Rectal smooth muscle tissue (tissue), 1 donor: ENCODE measurements around the gene BTAF1.

ENCODE experiments used
- H3K27ac ChIP-seq: one replicate; pipeline ENCODE4 v1.7.0; 2013; ENCODE audit warnings: low read depth, low read length, inconsistent platforms
- H3K27me3 ChIP-seq: one replicate; pipeline ENCODE4 v1.7.0; 2013; ENCODE audit warnings: low read length; ENCODE audit not compliant: control insufficient read depth, insufficient read depth
- H3K36me3 ChIP-seq: one replicate; pipeline ENCODE4 v1.7.0; 2013; ENCODE audit warnings: low read length; ENCODE audit not compliant: control insufficient read depth, insufficient read depth
- H3K4me1 ChIP-seq: one replicate; pipeline ENCODE4 v1.7.0; 2013; ENCODE audit warnings: low read length; ENCODE audit not compliant: control insufficient read depth, insufficient read depth
- H3K4me3 ChIP-seq: one replicate; pipeline ENCODE4 v1.7.0; 2013; ENCODE audit warnings: low read length
- H3K9ac ChIP-seq: one replicate; pipeline ENCODE4 v1.7.0; 2013; ENCODE audit warnings: low read length

The BTAF1 gene

GRCh38 chr10:91924212-91925021 is 847 bp downstream of the BTAF1 start:
- H3K27ac ChIP-seq, result peak overlapping the region; percentile 98
- peak overlapping the region; percentile 98 for H3K9ac ChIP-seq
- peak overlapping the region; percentile 82 for H3K4me3 ChIP-seq
- H3K27me3 ChIP-seq, result no peaks in the 10 kb centered on the region
- no peaks in the 10 kb centered on the region for H3K36me3 ChIP-seq
- peaks cover 3% of the 10 kb centered on the region for H3K4me1 ChIP-seq

GRCh38 chr10:91925022-91925320 is 1.4 kb downstream of the BTAF1 start:
- Histone ChIP-seq H3K9ac (no peak overlapping the region), H3K27ac (no peak overlapping the region), H3K4me3 (no peak overlapping the region), H3K4me1 (peaks cover 3% of the 10 kb centered on the region), H3K27me3 (no peaks in the 10 kb centered on the region), H3K36me3 (no peaks in the 10 kb centered on the region)

GRCh38 chr10:91930939-91931338 is 7.4 kb downstream of the BTAF1 start:
- Histone ChIP-seq H3K4me1 (peaks cover 2% of the 10 kb centered on the region), H3K27ac (no peak overlapping the region), H3K4me3 (no peak overlapping the region), H3K27me3 (no peaks in the 10 kb centered on the region), H3K36me3 (peaks cover 2% of the 10 kb centered on the region), H3K9ac (no peak overlapping the region)

GRCh38 chr10:91931526-91932190 is 8.1 kb downstream of the BTAF1 start:
- H3K36me3 ChIP-seq, result peaks cover 5% of the 10 kb centered on the region
- H3K9ac ChIP-seq, result no peak overlapping the region
- H3K27me3 ChIP-seq, result no peaks in the 10 kb centered on the region
- H3K4me3 ChIP-seq, result no peak overlapping the region
- no peak overlapping the region for H3K27ac ChIP-seq
- peaks cover 2% of the 10 kb centered on the region for H3K4me1 ChIP-seq

- peaks cover 2% of the 10 kb centered on the region for H3K4me1 ChIP-seq
- peaks cover 6% of the 10 kb centered on the region for H3K36me3 ChIP-seq
- H3K4me3 ChIP-seq, result no peak overlapping the region
- H3K27me3 ChIP-seq, result no peaks in the 10 kb centered on the region
- no peak overlapping the region for H3K9ac ChIP-seq
- no peak overlapping the region for H3K27ac ChIP-seq
Measured at GRCh38 chr10:91932737-91933136, 9.2 kb downstream of the BTAF1 start.

GRCh38 chr10:91935886-91936285 is 12.3 kb downstream of the BTAF1 start:
- no peak overlapping the region for H3K4me3 ChIP-seq
- no peaks in the 10 kb centered on the region for H3K27me3 ChIP-seq
- no peak overlapping the region for H3K27ac ChIP-seq
- no peak overlapping the region for H3K9ac ChIP-seq
- no peaks in the 10 kb centered on the region for H3K4me1 ChIP-seq
- H3K36me3 ChIP-seq, result peaks cover 6% of the 10 kb centered on the region

GRCh38 chr10:91939653-91940052 is 16.1 kb downstream of the BTAF1 start:
- H3K27ac ChIP-seq, result no peak overlapping the region
- H3K4me3 ChIP-seq, result no peak overlapping the region
- H3K27me3 ChIP-seq, result no peaks in the 10 kb centered on the region
- H3K9ac ChIP-seq, result no peak overlapping the region
- peaks cover 11% of the 10 kb centered on the region for H3K36me3 ChIP-seq
- H3K4me1 ChIP-seq, result no peaks in the 10 kb centered on the region

GRCh38 chr10:91941426-91941825 is 17.9 kb downstream of the BTAF1 start:
- Histone ChIP-seq H3K27ac (no peak overlapping the region), H3K9ac (no peak overlapping the region), H3K4me1 (no peaks in the 10 kb centered on the region), H3K27me3 (no peaks in the 10 kb centered on the region), H3K4me3 (no peak overlapping the region), H3K36me3 (peaks cover 11% of the 10 kb centered on the region)

GRCh38 chr10:91944880-91945630 is 21.5 kb downstream of the BTAF1 start:
- Histone ChIP-seq H3K27me3 (no peaks in the 10 kb centered on the region), H3K9ac (no peak overlapping the region), H3K27ac (no peak overlapping the region), H3K4me3 (no peak overlapping the region), H3K36me3 (peaks cover 8% of the 10 kb centered on the region), H3K4me1 (no peaks in the 10 kb centered on the region)

GRCh38 chr10:91953600-91954160 is 30.1 kb downstream of the BTAF1 start:
- Histone ChIP-seq H3K36me3 (peaks cover 12% of the 10 kb centered on the region), H3K27me3 (no peaks in the 10 kb centered on the region), H3K4me1 (no peaks in the 10 kb centered on the region), H3K9ac (no peak overlapping the region), H3K4me3 (no peak overlapping the region), H3K27ac (no peak overlapping the region)

GRCh38 chr10:91955114-91955513 is 31.5 kb downstream of the BTAF1 start:
- Histone ChIP-seq H3K9ac (no peak overlapping the region), H3K27me3 (no peaks in the 10 kb centered on the region), H3K4me3 (no peak overlapping the region), H3K27ac (no peak overlapping the region), H3K4me1 (no peaks in the 10 kb centered on the region), H3K36me3 (peaks cover 17% of the 10 kb centered on the region)

- no peak overlapping the region for H3K27ac ChIP-seq
- H3K9ac ChIP-seq, result no peak overlapping the region
- no peaks in the 10 kb centered on the region for H3K4me1 ChIP-seq
- H3K4me3 ChIP-seq, result no peak overlapping the region
- no peaks in the 10 kb centered on the region for H3K27me3 ChIP-seq
- peaks cover 21% of the 10 kb centered on the region for H3K36me3 ChIP-seq
Measured at GRCh38 chr10:91957091-91957490, 33.5 kb downstream of the BTAF1 start.
